SK-N-SH (cell line): Measurements from ENCODE around the gene TFCP2. TPM values are rescaled to one million over a fixed set of nuclear protein-coding genes. Genes with fewer than 3 reads are reported as not detected.
"Not testable (repeated sequence)": the region's sequence is repeated elsewhere in the genome, so short reads cannot be mapped to it uniquely, and the experiment has no call there.

Experiments
- CTCF ChIA-PET: fragments of 300-600, 350-600 bp; formaldehyde crosslinking; extraction: SDS; loops from one replicate; lab custom pipeline; 2021; lab: Yijun Ruan, JAX
- POLR2A ChIA-PET: fragments of 350-600 bp; sonication (Branson Sonifier 250); formaldehyde crosslinking; extraction: SDS; loops from one replicate; lab custom pipeline; 2020; ENCODE audit warnings: antibody characterized with exemption, inconsistent platforms; lab: Yijun Ruan, JAX
- DNase-seq: peaks from one replicate; pipeline ENCODE4 v3.0.0; 2012
- H2AFZ ChIP-seq: fragments of 200-600 bp; sonication (generic); 2 replicates; pipeline ENCODE4 v1.8.1; 2016; ENCODE audit warnings: antibody characterized with exemption, mild to moderate bottlenecking, low read depth
- H3F3A ChIP-seq: fragments of 200-600 bp; sonication (generic); replicated peaks from 2 replicates; pipeline ENCODE3; 2016; ENCODE audit warnings: antibody characterized with exemption, mild to moderate bottlenecking; ENCODE audit not compliant: insufficient read depth
- H3K27ac ChIP-seq, 2 experiments: fragments of 200-500 bp in 1 of 2; fragments of 200-600 bp in 1 of 2; sonication (Bioruptor generic) in 1 of 2; sonication (generic), shearing (Covaris generic) in 1 of 2; 2 replicates each; pipeline versions ENCODE4 v1.5.1 to v1.6.1; 2014 to 2016; ENCODE audit warnings: low read depth in 2 of 2, inconsistent platforms in 1 of 2, low read length in 1 of 2, mild to moderate bottlenecking in 1 of 2, mixed read lengths in 1 of 2
- H3K27me3 ChIP-seq: fragments of 200-600 bp; sonication (generic), shearing (Covaris generic); 2 replicates; pipeline ENCODE4 v1.6.1; 2016; ENCODE audit warnings: mixed run types; ENCODE audit not compliant: insufficient read depth
- H3K36me3 ChIP-seq, 2 experiments: fragments of 200-500 bp in 1 of 2; fragments of 200-600 bp in 1 of 2; sonication (Bioruptor generic) in 1 of 2; sonication (generic) in 1 of 2; replicated peaks in 1 of 2; 2 replicates each; pipeline versions ENCODE3 to v1.5.1; 2014 to 2016; ENCODE audit warnings: low read length in 1 of 2, mild to moderate bottlenecking in 1 of 2; ENCODE audit not compliant: insufficient read depth in 2 of 2, control insufficient read depth in 1 of 2
- H3K4me1 ChIP-seq, 2 experiments: fragments of 200-500 bp in 1 of 2; fragments of 200-600 bp in 1 of 2; sonication (Bioruptor generic) in 1 of 2; sonication (generic), shearing (Covaris generic) in 1 of 2; 2 replicates each; pipeline versions ENCODE4 v1.5.1 to v1.6.1; 2014 to 2016; ENCODE audit warnings: low read depth in 1 of 2, low read length in 1 of 2, mixed run types in 1 of 2; ENCODE audit not compliant: insufficient read depth in 2 of 2, control insufficient read depth in 1 of 2
- H3K4me2 ChIP-seq: fragments of 200-600 bp; sonication (generic), shearing (Covaris generic); 2 replicates; pipeline ENCODE4 v1.6.1; 2017; ENCODE audit warnings: mixed run types
- H3K4me3 ChIP-seq, 2 experiments: fragments of 200-500 bp in 1 of 2; fragments of 200-600 bp in 1 of 2; sonication (Bioruptor generic) in 1 of 2; sonication (generic), shearing (Covaris generic) in 1 of 2; 2 replicates each; pipeline versions ENCODE4 v1.5.1 to v1.8.1; 2014 to 2016; ENCODE audit warnings: low read depth in 2 of 2, inconsistent platforms in 1 of 2, low read length in 1 of 2, mild to moderate bottlenecking in 1 of 2, mixed read lengths in 1 of 2, moderate library complexity in 1 of 2
- H3K79me2 ChIP-seq: fragments of 200-600 bp; sonication (generic); 2 replicates; pipeline ENCODE4 v1.8.1; 2017; ENCODE audit warnings: mild to moderate bottlenecking; ENCODE audit not compliant: insufficient read depth
- H3K9ac ChIP-seq: fragments of 200-600 bp; sonication (generic); 2 replicates; pipeline ENCODE4 v1.6.1; 2017; ENCODE audit warnings: mixed run types
- H3K9me2 ChIP-seq: fragments of 200-600 bp; sonication (generic); 2 replicates; pipeline ENCODE4 v1.6.1; 2017; ENCODE audit warnings: mixed run types
- H3K9me3 ChIP-seq: fragments of 200-600 bp; sonication (generic); 2 replicates; pipeline ENCODE4 v1.6.1; 2017; ENCODE audit warnings: mixed run types, mild to moderate bottlenecking, moderate library complexity
- H4K20me1 ChIP-seq: fragments of 200-600 bp; sonication (generic); 2 replicates; pipeline ENCODE4 v1.6.1; 2017; ENCODE audit warnings: mild to moderate bottlenecking, mixed run types; ENCODE audit not compliant: insufficient read depth
- MXI1 ChIP-seq: IDR thresholded peaks from 2 replicates; pipeline ENCODE4 v1.6.1; 2012; ENCODE audit warnings: mild to moderate bottlenecking, low read depth, low read length, improper control_type of control experiment
- PBX3 ChIP-seq: IDR thresholded peaks from 2 replicates; pipeline ENCODE4; 2012
- TAF1 ChIP-seq: IDR thresholded peaks from 2 replicates; pipeline ENCODE4 v1.6.1; 2012; ENCODE audit warnings: low read depth, mild to moderate bottlenecking, low read length, moderate library complexity, borderline replicate concordance
- USF2 ChIP-seq: fragments of 150-350 bp; IDR thresholded peaks from 2 replicates; pipeline ENCODE4 v1.6.1; 2017; ENCODE audit warnings: antibody characterized with exemption, low read length, low read depth, borderline replicate concordance
- WGBS: methylation state at CpG from one replicate; pipeline ENCODE4 v1.1.6; 2017; ENCODE audit warnings: low lambda C conversion rate; 5-methylcytosine and 5-hydroxymethylcytosine counted together
- polyA plus RNA-seq, 3 experiments: library from polyadenylated mRNA; depleted of rRNA; stranded (reverse); fragments of >200 nt; gene quantifications; 2 replicates each; pipeline ENCODE4 v1.2.3, GENCODE V29; 2012
- TF ChIP-seq, protein P1 (sequence below): IDR thresholded peaks from 2 replicates; pipeline ENCODE4 v1.4.0; 2012; ENCODE audit warnings: low read depth
- TF ChIP-seq, protein P2 (sequence below): IDR thresholded peaks from 2 replicates; pipeline ENCODE4 v1.4.0; 2012; ENCODE audit warnings: low read depth, borderline replicate concordance

The TFCP2 gene
- polyA plus RNA-seq, 1 of the 3 experiments (the other 2 are of a cell fraction): 18.1 TPM

GRCh38 chr12:51080136-51080535 lies 92.8 kb downstream of the TFCP2 start:
- Histone ChIP-seq H3K79me2 (peaks cover 80% of the 10 kb centered on the region), H2AFZ (no peak overlapping the region), H3K4me2 (no peak overlapping the region), H3K9me3 (no peaks in the 10 kb centered on the region), H3K4me1 (peaks cover 10 to 11% of the 10 kb centered on the region in 2 experiments; a peak in 3 of 4 replicates), H3K4me3 (no peak overlapping the region), H3K9me2 (no peaks in the 10 kb centered on the region), H3K36me3 (peaks cover 3 to 16% of the 10 kb centered on the region in 2 experiments), H4K20me1 (peaks cover 63% of the 10 kb centered on the region), H3F3A (no peaks in the 10 kb centered on the region), H3K27ac (no peak overlapping the region), H3K27me3 (no peaks in the 10 kb centered on the region), H3K9ac (no peak overlapping the region)
- ChIA-PET CTCF (interaction anchor here (0.6 kb wide), 1 partner anchor 261 kb away, joined by 4 read pairs; no protein-coding TSS in a partner anchor), POLR2A (no interaction called here)
- WGBS: 94% methylated on average over 4 of the region's 4 CpGs
- DNase-seq: no peak
- TF ChIP-seq PBX3: no peak
- TF ChIP-seq MXI1: no peak
- no peak for TF ChIP-seq TAF1
- TF ChIP-seq USF2: no peak
- TF ChIP-seq, protein P1, sequence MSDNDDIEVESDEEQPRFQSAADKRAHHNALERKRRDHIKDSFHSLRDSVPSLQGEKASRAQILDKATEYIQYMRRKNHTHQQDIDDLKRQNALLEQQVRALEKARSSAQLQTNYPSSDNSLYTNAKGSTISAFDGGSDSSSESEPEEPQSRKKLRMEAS: no peak
- TF ChIP-seq, protein P2, sequence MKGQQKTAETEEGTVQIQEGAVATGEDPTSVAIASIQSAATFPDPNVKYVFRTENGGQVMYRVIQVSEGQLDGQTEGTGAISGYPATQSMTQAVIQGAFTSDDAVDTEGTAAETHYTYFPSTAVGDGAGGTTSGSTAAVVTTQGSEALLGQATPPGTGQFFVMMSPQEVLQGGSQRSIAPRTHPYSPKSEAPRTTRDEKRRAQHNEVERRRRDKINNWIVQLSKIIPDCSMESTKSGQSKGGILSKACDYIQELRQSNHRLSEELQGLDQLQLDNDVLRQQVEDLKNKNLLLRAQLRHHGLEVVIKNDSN: no peak

GRCh38 chr12:51078866-51079265 lies 94.1 kb downstream of the TFCP2 start:
- H2AFZ ChIP-seq, H3K4me3 ChIP-seq, POLR2A ChIA-PET, H3K9me3 ChIP-seq, H3K27me3 ChIP-seq, H3K9me2 ChIP-seq, H3K4me2 ChIP-seq, DNase-seq, H3F3A ChIP-seq, H3K27ac ChIP-seq, H3K9ac ChIP-seq: not testable (repeated sequence)
- peaks cover 92% of the 10 kb centered on the region for H3K79me2 ChIP-seq
- peaks cover 5 to 17% of the 10 kb centered on the region in 2 experiments for H3K36me3 ChIP-seq
- peaks cover 10 to 11% of the 10 kb centered on the region in 2 experiments; a peak in 3 of 4 replicates for H3K4me1 ChIP-seq
- WGBS: 95% methylated on average over 6 of the region's 6 CpGs
- H4K20me1 ChIP-seq: peaks cover 67% of the 10 kb centered on the region
- CTCF ChIA-PET: interaction anchor here (1.0 kb wide), 1 partner anchor 302 kb away, joined by 3 read pairs; no protein-coding TSS in a partner anchor

DNA sequence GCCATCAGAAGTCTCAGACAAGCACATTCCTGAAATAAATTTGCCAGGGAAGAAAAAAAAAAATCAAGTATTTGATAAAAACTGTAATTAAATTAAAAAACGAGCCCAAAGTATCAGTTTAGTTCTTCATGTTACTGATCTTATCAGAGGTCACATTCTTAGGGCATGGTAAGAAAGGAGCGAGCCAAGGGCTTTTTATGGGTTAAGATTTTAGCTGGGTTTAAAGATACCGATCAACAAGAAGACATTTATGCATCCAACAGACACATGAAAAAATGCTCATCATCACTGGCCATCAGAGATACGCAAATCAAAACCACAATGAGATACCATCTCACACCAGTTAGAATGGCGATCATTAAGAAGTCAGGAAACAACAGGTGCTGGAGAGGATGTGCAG lies 94.6 kb downstream of the TFCP2 start:
- CTCF ChIA-PET: interaction anchor here (1.0 kb wide), 1 partner anchor 301 kb away, joined by 3 read pairs; no protein-coding TSS in a partner anchor
- H3K27ac ChIP-seq, H3F3A ChIP-seq, H2AFZ ChIP-seq, POLR2A ChIA-PET, H3K4me2 ChIP-seq, H3K9me3 ChIP-seq, H3K27me3 ChIP-seq, H3K4me3 ChIP-seq, H3K9ac ChIP-seq, DNase-seq, H3K9me2 ChIP-seq: not testable (repeated sequence)
- H3K79me2 ChIP-seq: peaks cover 97% of the 10 kb centered on the region
- H3K36me3 ChIP-seq: peaks cover 8 to 22% of the 10 kb centered on the region in 2 experiments
- whole genome bisulfite sequencing: 75% methylated on average over 5 of the region's 5 CpGs
- H3K4me1 ChIP-seq: peaks cover 10 to 11% of the 10 kb centered on the region in 2 experiments; a peak in 3 of 4 replicates
- peaks cover 67% of the 10 kb centered on the region for H4K20me1 ChIP-seq
